Cardiac fibroblast (primary cell): Measurements from ENCODE around the gene SLITRK6.

Experiments
- DNase-seq, 2 donors: peaks; one replicate each; pipeline versions ENCODE4 v3.0.0 to v3.0.0-alpha.2; 2010; ENCODE audit warnings: low read depth in 2 of 2
- H3K4me3 ChIP-seq, 2 donors: replicated peaks in 1 of 2; 1 replicate in 1 of 2; 2 replicates in 1 of 2; pipeline ENCODE4 v1.5.1; 2011; ENCODE audit warnings: low read depth in 2 of 2, low read length in 2 of 2, mild to moderate bottlenecking in 2 of 2, moderate library complexity in 1 of 2
- CTCF ChIP-seq: IDR thresholded peaks from one replicate; pipeline ENCODE4 v1.5.1; 2011; ENCODE audit warnings: low read depth, mild to moderate bottlenecking, low read length, inconsistent platforms

SLITRK6 gene

GRCh38 chr13:85823832-85824231, 24.6 kb upstream of the SLITRK6 start:
- TF ChIP-seq CTCF: no peak
- H3K4me3 ChIP-seq: no peak overlapping the region
- no peak for DNase-seq

- DNase-seq: no peak
- TF ChIP-seq CTCF: no peak
- H3K4me3 ChIP-seq: no peak overlapping the region
These were observed 20.3 kb upstream of the SLITRK6 start for GRCh38 chr13:85819513-85819912.

- no peak for DNase-seq
- no peak overlapping the region for H3K4me3 ChIP-seq
- no peak for TF ChIP-seq CTCF
These were observed 17.2 kb upstream of the SLITRK6 start for GRCh38 chr13:85816413-85816812.

- TF ChIP-seq CTCF: no peak
- no peak overlapping the region for H3K4me3 ChIP-seq
- DNase-seq: no peak
These were observed 13.1 kb upstream of the SLITRK6 start for GRCh38 chr13:85812282-85812681.

- DNase-seq: no peak
- no peak for TF ChIP-seq CTCF
These were observed 9.6 kb upstream of the SLITRK6 start for GRCh38 chr13:85808811-85809210.

GRCh38 chr13:85806553-85807175, 7.4 kb upstream of the SLITRK6 start:
- peak; percentile 35 for TF ChIP-seq CTCF

More at GRCh38 chr13:85808811-85809210, 9.6 kb upstream of the SLITRK6 start:
- H3K4me3 ChIP-seq: no peak overlapping the region

GRCh38 chr13:85798556-85798955, 663 bp downstream of the SLITRK6 start:
- no peak overlapping the region for H3K4me3 ChIP-seq
- DNase-seq: no peak
- no peak for TF ChIP-seq CTCF

More at GRCh38 chr13:85806553-85807175, 7.4 kb upstream of the SLITRK6 start:
- peak; percentile 67 to 72 for DNase-seq
- H3K4me3 ChIP-seq: no peak overlapping the region
